Measurements from ENCODE around the gene SOCS3. TPM values are rescaled to one million over a fixed set of nuclear protein-coding genes. Genes with fewer than 3 reads are reported as not detected.

The SOCS3 gene
- total RNA-seq, 2 experiments from 2014 or later, result not detected

- no peak overlapping the region for H3K4me3 ChIP-seq (ENCODE audit: low read depth, low read length, poor library complexity, severe bottlenecking)
- H3K9me2 ChIP-seq (ENCODE audit: insufficient read depth, low read length), result no peaks in the 10 kb centered on the region
- no peaks in the 10 kb centered on the region for H3K4me1 ChIP-seq (ENCODE audit: insufficient read depth, low read length, poor library complexity, severe bottlenecking)
- POLR2A ChIA-PET, result no interaction called here
- no peak for DNase-seq (ENCODE audit: low spot score)
- H2AFZ ChIP-seq (ENCODE audit: low read length), result no peak overlapping the region
- no peak for TF ChIP-seq EZH2phosphoT487 (IDR thresholded peaks at IDR 0.05; ENCODE audit: borderline replicate concordance, low read depth, low read length)
- TF ChIP-seq CTCF (conservative IDR thresholded peaks at IDR 0.05; ENCODE audit: low read length), result no peak
- intact Hi-C loops (cut with micrococcal nuclease; ENCODE audit: unreplicated experiment), result no loop called here
- no peak overlapping the region for H3K27ac ChIP-seq (ENCODE audit: low read depth, low read length, poor library complexity, severe bottlenecking)
- H3K4me2 ChIP-seq (ENCODE audit: low read length), result no peak overlapping the region
- CTCF ChIA-PET (ENCODE audit: unreplicated experiment), result interaction anchor here (0.6 kb wide), 1 partner anchor 89 kb away, joined by 3 read pairs; no protein-coding TSS in a partner anchor
- H4K20me1 ChIP-seq (ENCODE audit: insufficient read depth, low read length), result no peaks in the 10 kb centered on the region
- H3K36me3 ChIP-seq (ENCODE audit: insufficient read depth, low read length), result peaks cover 91% of the 10 kb centered on the region
- H3K79me2 ChIP-seq (ENCODE audit: insufficient read depth, low read depth, low read length), result 0 out of 2 replicates have a peak, but pooled peaks cover 3% of the 10 kb centered on the region
- H3K9me3 ChIP-seq (ENCODE audit: low read length), result no peaks in the 10 kb centered on the region
- no TSS peak for BruUV-seq (replicated peaks)
These were observed 36.8 kb upstream of the SOCS3 start for GRCh38 chr17:78396441-78397337.

GRCh38 chr17:78395155-78395554 is 35.3 kb upstream of the SOCS3 start:
- CTCF ChIA-PET (ENCODE audit: unreplicated experiment), result no interaction called here
- BruUV-seq (replicated peaks), result no TSS peak
- TF ChIP-seq CTCF (conservative IDR thresholded peaks at IDR 0.05; ENCODE audit: low read length), result no peak
- no peak for TF ChIP-seq EZH2phosphoT487 (IDR thresholded peaks at IDR 0.05; ENCODE audit: borderline replicate concordance, low read depth, low read length)
- Histone ChIP-seq H3K4me3 (ENCODE audit: low read depth, low read length, poor library complexity, severe bottlenecking) (no peak overlapping the region), H4K20me1 (ENCODE audit: insufficient read depth, low read length) (no peaks in the 10 kb centered on the region), H3K4me1 (ENCODE audit: insufficient read depth, low read length, poor library complexity, severe bottlenecking) (no peaks in the 10 kb centered on the region), H3K36me3 (ENCODE audit: insufficient read depth, low read length) (peaks cover 83% of the 10 kb centered on the region), H3K4me2 (ENCODE audit: low read length) (no peak overlapping the region), H3K27ac (ENCODE audit: low read depth, low read length, poor library complexity, severe bottlenecking) (no peak overlapping the region), H3K9me3 (ENCODE audit: low read length) (no peaks in the 10 kb centered on the region), H3K79me2 (ENCODE audit: insufficient read depth, low read depth, low read length) (0 out of 2 replicates have a peak, but pooled peaks cover 8% of the 10 kb centered on the region), H2AFZ (ENCODE audit: low read length) (no peak overlapping the region), H3K9me2 (ENCODE audit: insufficient read depth, low read length) (no peaks in the 10 kb centered on the region)
- intact Hi-C loops (cut with micrococcal nuclease; ENCODE audit: unreplicated experiment), result no loop called here
- no peak for DNase-seq (ENCODE audit: low spot score)
- POLR2A ChIA-PET, result no interaction called here

- intact Hi-C loops (cut with micrococcal nuclease; ENCODE audit: unreplicated experiment), result no loop called here
- no peaks in the 10 kb centered on the region for H3K9me2 ChIP-seq (ENCODE audit: insufficient read depth, low read length)
- H3K4me2 ChIP-seq (ENCODE audit: low read length), result no peak overlapping the region
- H3K36me3 ChIP-seq (ENCODE audit: insufficient read depth, low read length), result peaks cover 75% of the 10 kb centered on the region
- no TSS peak for BruUV-seq (replicated peaks)
- ChIA-PET POLR2A (interaction anchor here (0.7 kb wide), 1 partner anchor 801 kb away, joined by 6 read pairs; no protein-coding TSS in a partner anchor), CTCF (ENCODE audit: unreplicated experiment) (no interaction called here)
- H3K4me1 ChIP-seq (ENCODE audit: insufficient read depth, low read length, poor library complexity, severe bottlenecking), result peaks cover under 1% of the 10 kb centered on the region
- H3K27ac ChIP-seq (ENCODE audit: low read depth, low read length, poor library complexity, severe bottlenecking), result no peak overlapping the region
- no peak for TF ChIP-seq EZH2phosphoT487 (IDR thresholded peaks at IDR 0.05; ENCODE audit: borderline replicate concordance, low read depth, low read length)
- TF ChIP-seq CTCF (conservative IDR thresholded peaks at IDR 0.05; ENCODE audit: low read length), result no peak
- no peak overlapping the region for H3K4me3 ChIP-seq (ENCODE audit: low read depth, low read length, poor library complexity, severe bottlenecking)
- no peak for DNase-seq (ENCODE audit: low spot score)
- no peak overlapping the region for H2AFZ ChIP-seq (ENCODE audit: low read length)
- no peaks in the 10 kb centered on the region for H3K9me3 ChIP-seq (ENCODE audit: low read length)
- H4K20me1 ChIP-seq (ENCODE audit: insufficient read depth, low read length), result no peaks in the 10 kb centered on the region
- H3K79me2 ChIP-seq (ENCODE audit: insufficient read depth, low read depth, low read length), result 0 out of 2 replicates have a peak, but pooled peaks cover 11% of the 10 kb centered on the region
These were observed 34.3 kb upstream of the SOCS3 start for GRCh38 chr17:78394209-78394608.

Measured in OCI-LY7 (cell line).